Measurements from ENCODE around the gene ATP10A.
"Not testable (repeated sequence)": the region's sequence is repeated elsewhere in the genome, so short reads cannot be mapped to it uniquely, and the experiment has no call there.

Gene ATP10A

GRCh38 chr15:25640381-25640780 lies 222.7 kb downstream of the ATP10A start:
- no peak overlapping the region for H2AFZ ChIP-seq
- no peaks in the 10 kb centered on the region for H3K36me3 ChIP-seq (ENCODE audit: control insufficient read depth, insufficient read depth, low read length)
- H3K27ac ChIP-seq, result no peak overlapping the region

GRCh38 chr15:25636486-25636885 lies 226.6 kb downstream of the ATP10A start:
- not testable (repeated sequence) for H3K27ac ChIP-seq; H3K4me2 ChIP-seq (ENCODE audit: low read length); H3K9ac ChIP-seq; H2AFZ ChIP-seq; H3K79me2 ChIP-seq; H3K27me3 ChIP-seq (ENCODE audit: control insufficient read depth, insufficient read depth, low read length); H3K9me3 ChIP-seq (ENCODE audit: control insufficient read depth, low read length); H3K36me3 ChIP-seq (ENCODE audit: control insufficient read depth, insufficient read depth, low read length); H3K4me3 ChIP-seq (ENCODE audit: low read depth, low read length); H3K4me1 ChIP-seq

More at GRCh38 chr15:25640381-25640780, 222.7 kb downstream of the ATP10A start:
- H3K4me3 ChIP-seq (ENCODE audit: low read depth, low read length), result no peak overlapping the region
- H3K4me1 ChIP-seq, result no peaks in the 10 kb centered on the region
- no peaks in the 10 kb centered on the region for H3K9me3 ChIP-seq (ENCODE audit: control insufficient read depth, low read length)
- TF ChIP-seq CTCF (IDR thresholded peaks at IDR 0.05), result no peak
- H3K4me2 ChIP-seq (ENCODE audit: low read length), result no peak overlapping the region
- no peaks in the 10 kb centered on the region for H3K79me2 ChIP-seq
- H3K27me3 ChIP-seq (ENCODE audit: control insufficient read depth, insufficient read depth, low read length), result no peaks in the 10 kb centered on the region
- H3K9ac ChIP-seq, result no peak overlapping the region

DNA sequence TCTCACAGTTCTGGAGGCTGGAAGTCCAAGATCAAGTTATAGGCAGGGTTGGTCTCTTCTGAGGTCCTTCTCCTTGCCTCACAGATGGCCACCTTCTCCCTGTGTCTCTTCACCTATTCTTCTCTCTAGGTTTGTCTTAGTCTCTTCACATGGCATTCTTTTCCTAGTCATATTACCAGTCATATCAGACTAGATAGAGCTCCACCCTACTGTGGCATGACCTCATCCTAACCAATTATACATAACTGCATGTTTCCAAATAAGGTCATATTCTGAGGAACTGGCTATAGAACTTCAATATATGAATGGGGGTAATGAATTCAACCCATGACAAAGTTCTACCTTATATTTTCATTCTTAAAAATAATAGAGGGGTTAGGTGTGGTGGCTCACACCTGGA lies 227.9 kb downstream of the ATP10A start:
- Histone ChIP-seq H3K9ac (no peak overlapping the region), H3K4me2 (ENCODE audit: low read length) (no peak overlapping the region), H3K27ac (no peak overlapping the region), H3K4me3 (ENCODE audit: low read depth, low read length) (no peak overlapping the region), H3K4me1 (no peaks in the 10 kb centered on the region), H3K9me3 (ENCODE audit: control insufficient read depth, low read length) (no peaks in the 10 kb centered on the region), H2AFZ (no peak overlapping the region), H3K27me3 (ENCODE audit: control insufficient read depth, insufficient read depth, low read length) (no peaks in the 10 kb centered on the region), H3K36me3 (ENCODE audit: control insufficient read depth, insufficient read depth, low read length) (no peaks in the 10 kb centered on the region), H3K79me2 (no peaks in the 10 kb centered on the region)
- TF ChIP-seq CTCF (IDR thresholded peaks at IDR 0.05), result no peak

GRCh38 chr15:25633862-25634261 lies 229.3 kb downstream of the ATP10A start:
- H3K4me3 ChIP-seq (ENCODE audit: low read depth, low read length), result no peak overlapping the region
- no peaks in the 10 kb centered on the region for H3K4me1 ChIP-seq
- H3K27me3 ChIP-seq (ENCODE audit: control insufficient read depth, insufficient read depth, low read length), result no peaks in the 10 kb centered on the region
- no peaks in the 10 kb centered on the region for H3K9me3 ChIP-seq (ENCODE audit: control insufficient read depth, low read length)
- H3K4me2 ChIP-seq (ENCODE audit: low read length), result no peak overlapping the region
- no peaks in the 10 kb centered on the region for H3K36me3 ChIP-seq (ENCODE audit: control insufficient read depth, insufficient read depth, low read length)
- H3K79me2 ChIP-seq, result no peaks in the 10 kb centered on the region
- H2AFZ ChIP-seq, result no peak overlapping the region
- TF ChIP-seq CTCF (IDR thresholded peaks at IDR 0.05), result no peak
- no peak overlapping the region for H3K9ac ChIP-seq
- no peak overlapping the region for H3K27ac ChIP-seq

DNA sequence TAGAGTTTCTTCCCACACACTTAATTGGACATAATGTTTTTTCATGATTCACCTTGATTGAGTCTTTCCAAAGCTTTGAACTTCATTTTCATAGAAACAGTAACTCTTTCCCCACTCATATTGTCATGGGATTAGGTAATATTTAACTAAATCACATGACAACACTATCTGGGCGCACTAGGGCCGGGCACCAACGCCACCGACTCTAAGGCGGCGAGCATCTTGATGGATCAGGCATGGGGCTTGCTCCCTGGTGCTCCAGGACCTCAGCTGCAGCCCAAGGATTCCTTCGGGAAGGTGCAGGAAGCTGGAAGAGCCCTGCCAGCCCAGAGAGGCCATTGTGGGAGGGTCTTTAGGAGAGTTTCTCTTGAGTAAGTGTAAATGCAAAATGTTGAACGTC lies 231.2 kb downstream of the ATP10A start:
- Histone ChIP-seq H3K27ac (no peak overlapping the region), H3K9me3 (ENCODE audit: control insufficient read depth, low read length) (no peaks in the 10 kb centered on the region), H3K9ac (no peak overlapping the region), H3K4me2 (ENCODE audit: low read length) (no peak overlapping the region), H3K4me3 (ENCODE audit: low read depth, low read length) (no peak overlapping the region), H3K27me3 (ENCODE audit: control insufficient read depth, insufficient read depth, low read length) (no peaks in the 10 kb centered on the region), H3K79me2 (no peaks in the 10 kb centered on the region), H2AFZ (no peak overlapping the region), H3K4me1 (no peaks in the 10 kb centered on the region), H3K36me3 (ENCODE audit: control insufficient read depth, insufficient read depth, low read length) (no peaks in the 10 kb centered on the region)
- TF ChIP-seq CTCF (IDR thresholded peaks at IDR 0.05), result no peak
